Measurements from ENCODE around the gene SPEG. TPM values are rescaled to one million over a fixed set of nuclear protein-coding genes. Genes with fewer than 3 reads are reported as not detected.

The SPEG gene
- total and polyA plus RNA-seq, 2 of the 13 experiments (the other 11 are each of a cell fraction or from before 2014, with no cell fraction given), result 0.18 to 0.24 TPM

DNA sequence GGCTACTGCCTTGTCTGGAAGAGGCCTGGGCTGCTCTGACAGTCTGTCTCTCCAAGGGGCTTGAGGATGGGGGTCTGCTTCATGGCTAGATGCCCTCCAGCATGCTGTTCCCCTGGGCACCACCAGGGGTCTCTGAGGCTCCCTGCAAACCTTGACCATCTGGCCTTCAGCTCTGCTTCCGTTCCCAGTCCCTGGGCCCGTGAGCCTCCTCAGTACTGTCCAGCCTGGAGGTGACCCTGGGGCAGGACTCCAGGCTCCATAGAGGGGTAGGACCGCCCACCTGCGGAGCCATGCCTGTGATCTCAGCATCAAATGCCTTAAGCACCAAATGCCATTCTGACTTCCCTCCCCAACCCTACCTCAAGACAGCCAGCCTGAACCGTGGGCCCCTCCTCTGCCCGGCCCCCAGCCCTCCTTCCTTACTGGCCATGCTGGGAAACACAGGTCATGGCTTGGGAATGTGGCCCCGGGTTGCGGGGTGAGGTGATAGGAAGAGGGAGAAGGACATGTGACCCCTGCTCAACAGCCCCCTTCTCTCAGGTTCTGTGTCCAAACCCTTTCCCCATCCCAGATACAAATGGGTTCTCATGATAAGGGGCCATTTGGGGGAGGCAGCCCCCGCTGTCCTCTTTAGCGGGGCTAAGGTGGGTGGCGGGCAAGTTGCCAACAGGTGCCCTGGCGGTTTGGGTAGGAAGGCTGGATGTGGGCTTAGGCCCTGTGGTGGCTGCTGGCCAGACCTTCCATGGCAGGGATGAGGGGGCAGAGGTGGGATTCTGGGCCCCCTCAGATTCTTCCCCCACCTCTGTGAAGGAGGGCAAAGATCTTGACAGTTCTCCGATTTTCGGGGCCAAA, 25.0 kb downstream of the SPEG start (continued):
- TF ChIP-seq U2AF2 (IDR thresholded peaks at IDR 0.05; ENCODE audit: low read depth, low read length), result no peak
- no peak for TF ChIP-seq TOPORS (CRISPR knock-in tag; IDR thresholded peaks at IDR 0.05)
- peak; percentile 88 for TF ChIP-seq XRCC5 (optimal IDR thresholded peaks at IDR 0.05; ENCODE audit: low read length)
- peak; percentile 53; the same call in 1 of the 2 replicates for TF ChIP-seq ZNF274 (CRISPR knock-in tag; IDR thresholded peaks at IDR 0.05)
- no peak for TF ChIP-seq CC2D1A (CRISPR knock-in tag; IDR thresholded peaks at IDR 0.05)
- 0 out of 2 replicates have a peak, but pooled peaks have one; percentile 39 for TF ChIP-seq SALL1 (CRISPR knock-in tag; IDR thresholded peaks at IDR 0.05)
- TF ChIP-seq HDAC2 (CRISPR knock-in tag; IDR thresholded peaks at IDR 0.05), result 0 out of 2 replicates have a peak, but pooled peaks have one; percentile 13
- no peak for TF ChIP-seq MYNN (CRISPR knock-in tag; IDR thresholded peaks at IDR 0.05; ENCODE audit: low read depth)
- TF ChIP-seq ZNF841 (CRISPR knock-in tag; IDR thresholded peaks at IDR 0.05; ENCODE audit: borderline replicate concordance), result no peak
- TF ChIP-seq GABPB1 (CRISPR knock-in tag; IDR thresholded peaks at IDR 0.05), result peak; percentile 69
- TF ChIP-seq KLF13 (CRISPR knock-in tag; IDR thresholded peaks at IDR 0.05), result peak; percentile 25; the same call in 1 of the 2 replicates
- peak; percentile 61; the same call in 1 of the 2 replicates for TF ChIP-seq ZNF121 (CRISPR knock-in tag; IDR thresholded peaks at IDR 0.05)
- TF ChIP-seq, protein P1, sequence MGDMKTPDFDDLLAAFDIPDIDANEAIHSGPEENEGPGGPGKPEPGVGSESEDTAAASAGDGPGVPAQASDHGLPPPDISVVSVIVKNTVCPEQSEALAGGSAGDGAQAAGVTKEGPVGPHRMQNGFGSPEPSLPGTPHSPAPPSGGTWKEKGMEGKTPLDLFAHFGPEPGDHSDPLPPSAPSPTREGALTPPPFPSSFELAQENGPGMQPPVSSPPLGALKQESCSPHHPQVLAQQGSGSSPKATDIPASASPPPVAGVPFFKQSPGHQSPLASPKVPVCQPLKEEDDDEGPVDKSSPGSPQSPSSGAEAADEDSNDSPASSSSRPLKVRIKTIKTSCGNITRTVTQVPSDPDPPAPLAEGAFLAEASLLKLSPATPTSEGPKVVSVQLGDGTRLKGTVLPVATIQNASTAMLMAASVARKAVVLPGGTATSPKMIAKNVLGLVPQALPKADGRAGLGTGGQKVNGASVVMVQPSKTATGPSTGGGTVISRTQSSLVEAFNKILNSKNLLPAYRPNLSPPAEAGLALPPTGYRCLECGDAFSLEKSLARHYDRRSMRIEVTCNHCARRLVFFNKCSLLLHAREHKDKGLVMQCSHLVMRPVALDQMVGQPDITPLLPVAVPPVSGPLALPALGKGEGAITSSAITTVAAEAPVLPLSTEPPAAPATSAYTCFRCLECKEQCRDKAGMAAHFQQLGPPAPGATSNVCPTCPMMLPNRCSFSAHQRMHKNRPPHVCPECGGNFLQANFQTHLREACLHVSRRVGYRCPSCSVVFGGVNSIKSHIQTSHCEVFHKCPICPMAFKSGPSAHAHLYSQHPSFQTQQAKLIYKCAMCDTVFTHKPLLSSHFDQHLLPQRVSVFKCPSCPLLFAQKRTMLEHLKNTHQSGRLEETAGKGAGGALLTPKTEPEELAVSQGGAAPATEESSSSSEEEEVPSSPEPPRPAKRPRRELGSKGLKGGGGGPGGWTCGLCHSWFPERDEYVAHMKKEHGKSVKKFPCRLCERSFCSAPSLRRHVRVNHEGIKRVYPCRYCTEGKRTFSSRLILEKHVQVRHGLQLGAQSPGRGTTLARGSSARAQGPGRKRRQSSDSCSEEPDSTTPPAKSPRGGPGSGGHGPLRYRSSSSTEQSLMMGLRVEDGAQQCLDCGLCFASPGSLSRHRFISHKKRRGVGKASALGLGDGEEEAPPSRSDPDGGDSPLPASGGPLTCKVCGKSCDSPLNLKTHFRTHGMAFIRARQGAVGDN (CRISPR knock-in tag; IDR thresholded peaks at IDR 0.05), result peak; percentile 58
- TF ChIP-seq ZNF619 (CRISPR knock-in tag; IDR thresholded peaks at IDR 0.05), result no peak
- 0 out of 2 replicates have a peak, but pooled peaks have one; percentile 56 for TF ChIP-seq ZNF691 (CRISPR knock-in tag; IDR thresholded peaks at IDR 0.05; ENCODE audit: borderline replicate concordance, low read depth)
- TF ChIP-seq, protein P2, sequence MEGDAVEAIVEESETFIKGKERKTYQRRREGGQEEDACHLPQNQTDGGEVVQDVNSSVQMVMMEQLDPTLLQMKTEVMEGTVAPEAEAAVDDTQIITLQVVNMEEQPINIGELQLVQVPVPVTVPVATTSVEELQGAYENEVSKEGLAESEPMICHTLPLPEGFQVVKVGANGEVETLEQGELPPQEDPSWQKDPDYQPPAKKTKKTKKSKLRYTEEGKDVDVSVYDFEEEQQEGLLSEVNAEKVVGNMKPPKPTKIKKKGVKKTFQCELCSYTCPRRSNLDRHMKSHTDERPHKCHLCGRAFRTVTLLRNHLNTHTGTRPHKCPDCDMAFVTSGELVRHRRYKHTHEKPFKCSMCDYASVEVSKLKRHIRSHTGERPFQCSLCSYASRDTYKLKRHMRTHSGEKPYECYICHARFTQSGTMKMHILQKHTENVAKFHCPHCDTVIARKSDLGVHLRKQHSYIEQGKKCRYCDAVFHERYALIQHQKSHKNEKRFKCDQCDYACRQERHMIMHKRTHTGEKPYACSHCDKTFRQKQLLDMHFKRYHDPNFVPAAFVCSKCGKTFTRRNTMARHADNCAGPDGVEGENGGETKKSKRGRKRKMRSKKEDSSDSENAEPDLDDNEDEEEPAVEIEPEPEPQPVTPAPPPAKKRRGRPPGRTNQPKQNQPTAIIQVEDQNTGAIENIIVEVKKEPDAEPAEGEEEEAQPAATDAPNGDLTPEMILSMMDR (CRISPR knock-in tag; IDR thresholded peaks at IDR 0.05), result peak; percentile 91
- TF ChIP-seq ZNF724P (CRISPR knock-in tag; IDR thresholded peaks at IDR 0.05; ENCODE audit: borderline replicate concordance), result no peak
- no peak for TF ChIP-seq ZFP36L2 (CRISPR knock-in tag; IDR thresholded peaks at IDR 0.05)
- TF ChIP-seq CHD4 (IDR thresholded peaks at IDR 0.05; ENCODE audit: borderline replicate concordance, low read length), result no peak
- TF ChIP-seq ZNF432 (CRISPR knock-in tag; IDR thresholded peaks at IDR 0.05; ENCODE audit: borderline replicate concordance), result no peak
- TF ChIP-seq, protein P3, sequence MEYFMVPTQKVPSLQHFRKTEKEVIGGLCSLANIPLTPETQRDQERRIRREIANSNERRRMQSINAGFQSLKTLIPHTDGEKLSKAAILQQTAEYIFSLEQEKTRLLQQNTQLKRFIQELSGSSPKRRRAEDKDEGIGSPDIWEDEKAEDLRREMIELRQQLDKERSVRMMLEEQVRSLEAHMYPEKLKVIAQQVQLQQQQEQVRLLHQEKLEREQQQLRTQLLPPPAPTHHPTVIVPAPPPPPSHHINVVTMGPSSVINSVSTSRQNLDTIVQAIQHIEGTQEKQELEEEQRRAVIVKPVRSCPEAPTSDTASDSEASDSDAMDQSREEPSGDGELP (IDR thresholded peaks at IDR 0.05; ENCODE audit: borderline replicate concordance, low read depth), result peak; percentile 60; the same call in 1 of the 2 replicates
- TF ChIP-seq IRX3 (CRISPR knock-in tag; IDR thresholded peaks at IDR 0.05; ENCODE audit: borderline replicate concordance, low read depth), result no peak
